OCI-LY7 (cell line): ENCODE results near the gene SHMT2.

Experiments
- EZH2phosphoT487 ChIP-seq: fragments of 200-600 bp; sonication (generic); IDR thresholded peaks from 2 replicates; pipeline ENCODE4 v1.6.1; 2018; ENCODE audit warnings: low read depth, borderline replicate concordance, mild to moderate bottlenecking, mixed run types, antibody characterized with exemption, low read length, moderate library complexity, mixed read lengths
- TF ChIP-seq, protein P1 (sequence below): fragments of 200-600 bp; sonication (generic); conservative IDR thresholded peaks from 2 replicates; pipeline ENCODE4 v1.5.1; 2014; ENCODE audit warnings: mild to moderate bottlenecking, antibody characterized with exemption, low read length, moderate library complexity, mixed read lengths

DNA sequence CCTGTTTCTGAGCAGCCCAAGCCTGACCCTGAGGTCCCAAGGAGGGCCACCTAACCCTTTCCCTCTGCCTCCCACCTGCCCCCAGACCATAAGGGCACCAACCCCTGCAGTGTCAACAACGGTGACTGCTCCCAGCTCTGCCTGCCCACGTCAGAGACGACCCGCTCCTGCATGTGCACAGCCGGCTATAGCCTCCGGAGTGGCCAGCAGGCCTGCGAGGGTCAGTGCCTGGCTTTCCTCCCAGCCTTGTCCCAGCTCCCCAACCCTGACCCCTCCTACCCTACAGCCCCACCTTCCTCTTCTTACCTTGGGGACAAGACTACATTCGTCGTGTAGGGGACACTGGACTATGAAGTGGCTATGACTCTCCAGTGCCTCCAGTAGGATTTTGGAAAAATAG lies 48.4 kb upstream of the SHMT2 start:
- TF ChIP-seq, protein P1, sequence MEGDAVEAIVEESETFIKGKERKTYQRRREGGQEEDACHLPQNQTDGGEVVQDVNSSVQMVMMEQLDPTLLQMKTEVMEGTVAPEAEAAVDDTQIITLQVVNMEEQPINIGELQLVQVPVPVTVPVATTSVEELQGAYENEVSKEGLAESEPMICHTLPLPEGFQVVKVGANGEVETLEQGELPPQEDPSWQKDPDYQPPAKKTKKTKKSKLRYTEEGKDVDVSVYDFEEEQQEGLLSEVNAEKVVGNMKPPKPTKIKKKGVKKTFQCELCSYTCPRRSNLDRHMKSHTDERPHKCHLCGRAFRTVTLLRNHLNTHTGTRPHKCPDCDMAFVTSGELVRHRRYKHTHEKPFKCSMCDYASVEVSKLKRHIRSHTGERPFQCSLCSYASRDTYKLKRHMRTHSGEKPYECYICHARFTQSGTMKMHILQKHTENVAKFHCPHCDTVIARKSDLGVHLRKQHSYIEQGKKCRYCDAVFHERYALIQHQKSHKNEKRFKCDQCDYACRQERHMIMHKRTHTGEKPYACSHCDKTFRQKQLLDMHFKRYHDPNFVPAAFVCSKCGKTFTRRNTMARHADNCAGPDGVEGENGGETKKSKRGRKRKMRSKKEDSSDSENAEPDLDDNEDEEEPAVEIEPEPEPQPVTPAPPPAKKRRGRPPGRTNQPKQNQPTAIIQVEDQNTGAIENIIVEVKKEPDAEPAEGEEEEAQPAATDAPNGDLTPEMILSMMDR = no peak
- no peak for TF ChIP-seq EZH2phosphoT487
